IMR-90 (cell line): ENCODE results near the gene UNKL. TPM values are rescaled to one million over a fixed set of nuclear protein-coding genes. Genes with fewer than 3 reads are reported as not detected.

Experiments
- ATAC-seq: fragments of 200-7000 bp; cut with Tn5 transposase; 2 replicates; pipeline ENCODE4 v1.9.1; 2020; ENCODE audit warnings: low read depth, mild to moderate bottlenecking, moderate library complexity
- BruUV-seq: library from RNA; stranded (reverse); fragments of 400-500 nt; replicated peaks from 2 replicates; lab custom pipeline; 2021; lab: Mats Ljungman, UMichigan
- CTCF ChIA-PET: fragments of 300-600 bp; formaldehyde crosslinking; extraction: SDS; loops from one replicate; lab custom pipeline; 2021; ENCODE audit warnings: antibody characterized with exemption; lab: Yijun Ruan, JAX
- POLR2A ChIA-PET: fragments of 300-600 bp; sonication (Branson Sonifier 250); formaldehyde crosslinking; loops from one replicate; lab custom pipeline; 2022; ENCODE audit warnings: antibody characterized with exemption; ENCODE audit not compliant: unreplicated experiment; lab: Charles Lee
- DNase-seq: peaks from one replicate; pipeline ENCODE4 v3.0.0; 2013
- H2AFZ ChIP-seq: replicated peaks from 2 replicates; pipeline ENCODE3; 2013; ENCODE audit warnings: low read length, mild to moderate bottlenecking; ENCODE audit not compliant: poor library complexity
- H2AK5ac ChIP-seq: 2 replicates; pipeline ENCODE4 v1.6.1; 2013; ENCODE audit warnings: low read depth, low read length, inconsistent platforms
- H2AK9ac ChIP-seq: replicated peaks from 2 replicates; pipeline ENCODE3; 2013; ENCODE audit warnings: mild to moderate bottlenecking, low read depth, low read length, moderate library complexity; ENCODE audit not compliant: poor library complexity
- H2BK120ac ChIP-seq: 2 replicates; pipeline ENCODE4 v1.6.1; 2013; ENCODE audit warnings: low read depth, low read length, inconsistent platforms
- H2BK15ac ChIP-seq: 3 replicates; pipeline ENCODE4 v1.6.1; 2013; ENCODE audit warnings: low read depth, low read length, inconsistent platforms
- H2BK20ac ChIP-seq: 2 replicates; pipeline ENCODE4 v1.6.1; 2013; ENCODE audit warnings: low read depth, mild to moderate bottlenecking, inconsistent platforms, low read length, moderate library complexity
- H2BK5ac ChIP-seq: 2 replicates; pipeline ENCODE4 v1.6.1; 2013; ENCODE audit warnings: mild to moderate bottlenecking, low read depth, low read length, inconsistent platforms; ENCODE audit not compliant: poor library complexity, severe bottlenecking
- H3K14ac ChIP-seq: replicated peaks from 2 replicates; pipeline ENCODE4 v1.6.1; 2013; ENCODE audit warnings: low read depth, low read length, inconsistent platforms
- H3K18ac ChIP-seq: 2 replicates; pipeline ENCODE4 v1.6.1; 2013; ENCODE audit warnings: low read depth, low read length, control low read depth
- H3K23ac ChIP-seq: 2 replicates; pipeline ENCODE4 v1.6.1; 2013; ENCODE audit warnings: low read depth, low read length, inconsistent platforms
- H3K27ac ChIP-seq: 2 replicates; pipeline ENCODE4 v1.5.1; 2013; ENCODE audit warnings: mild to moderate bottlenecking, control low read depth, low read length; ENCODE audit not compliant: insufficient read depth
- H3K27me3 ChIP-seq: 2 replicates; pipeline ENCODE4 v1.6.1; 2013; ENCODE audit warnings: low read length; ENCODE audit not compliant: control insufficient read depth, insufficient read depth
- H3K36me3 ChIP-seq: 2 replicates; pipeline ENCODE4 v1.6.1; 2013; ENCODE audit warnings: low read length, mixed read lengths; ENCODE audit not compliant: control insufficient read depth, insufficient read depth
- H3K4ac ChIP-seq: 2 replicates; pipeline ENCODE4 v1.6.1; 2013; ENCODE audit warnings: low read depth, low read length, inconsistent platforms
- H3K4me1 ChIP-seq: 2 replicates; pipeline ENCODE4 v1.6.1; 2013; ENCODE audit warnings: low read length, mixed read lengths; ENCODE audit not compliant: control insufficient read depth, insufficient read depth
- H3K4me2 ChIP-seq: 2 replicates; pipeline ENCODE4 v1.6.1; 2013; ENCODE audit warnings: low read depth, mild to moderate bottlenecking, control low read depth, low read length, moderate library complexity
- H3K4me3 ChIP-seq: 2 replicates; pipeline ENCODE4 v1.5.1; 2013; ENCODE audit warnings: low read depth, mild to moderate bottlenecking, control low read depth, low read length, moderate library complexity; ENCODE audit not compliant: insufficient read depth
- H3K56ac ChIP-seq: 2 replicates; pipeline ENCODE4 v1.6.1; 2013; ENCODE audit warnings: low read length, inconsistent platforms; ENCODE audit not compliant: insufficient read depth; ENCODE audit errors: extremely low read depth
- H3K79me1 ChIP-seq, 2 experiments: 2 replicates each; pipeline ENCODE4 v1.6.1; 2013; ENCODE audit warnings: low read length in 2 of 2, inconsistent platforms in 1 of 2, low read depth in 1 of 2
- H3K9ac ChIP-seq: 2 replicates; pipeline ENCODE4 v1.6.1; 2013; ENCODE audit warnings: low read depth, low read length, control low read depth
- H3K9me1 ChIP-seq: 2 replicates; pipeline ENCODE4 v1.6.1; 2013; ENCODE audit warnings: low read length, inconsistent platforms; ENCODE audit not compliant: insufficient read depth
- H3K9me3 ChIP-seq: 2 replicates; pipeline ENCODE4 v1.6.1; 2013; ENCODE audit warnings: low read length; ENCODE audit not compliant: control insufficient read depth, insufficient read depth
- H4K20me1 ChIP-seq: 2 replicates; pipeline ENCODE4 v1.6.1; 2013; ENCODE audit warnings: low read length, inconsistent platforms; ENCODE audit not compliant: insufficient read depth
- H4K5ac ChIP-seq: 2 replicates; pipeline ENCODE4 v1.6.1; 2013; ENCODE audit warnings: mild to moderate bottlenecking, low read depth, low read length, control low read depth
- H4K8ac ChIP-seq, 2 experiments: 2 replicates each; pipeline ENCODE4 v1.6.1; 2013; ENCODE audit warnings: low read depth in 2 of 2, low read length in 2 of 2, control low read depth in 1 of 2, inconsistent platforms in 1 of 2
- H4K91ac ChIP-seq: 2 replicates; pipeline ENCODE4 v1.6.1; 2013; ENCODE audit warnings: low read depth, low read length, inconsistent platforms; ENCODE audit not compliant: insufficient read depth
- BHLHE40 ChIP-seq: fragments of 150-350 bp; IDR thresholded peaks from 2 replicates; pipeline ENCODE4 v1.6.1; 2016; ENCODE audit warnings: mild to moderate bottlenecking, low read depth, low read length
- CEBPB ChIP-seq: IDR thresholded peaks from 2 replicates; pipeline ENCODE4 v1.6.1; 2012; ENCODE audit warnings: low read depth, low read length, improper control_type of control experiment
- CHD1 ChIP-seq: IDR thresholded peaks from 2 replicates; pipeline ENCODE4 v1.6.1; 2012; ENCODE audit warnings: low read depth, low read length, improper control_type of control experiment
- CTCF ChIP-seq: conservative IDR thresholded peaks from 2 replicates; pipeline ENCODE4 v1.5.1; 2012; ENCODE audit warnings: mild to moderate bottlenecking, low read depth, low read length, improper control_type of control experiment
- ELK1 ChIP-seq: fragments of 150-350 bp; IDR thresholded peaks from 2 replicates; pipeline ENCODE4 v1.6.1; 2016; ENCODE audit warnings: low read depth, mild to moderate bottlenecking, low read length, moderate library complexity, borderline replicate concordance
- FOS ChIP-seq: fragments of 150-350 bp; IDR thresholded peaks from 2 replicates; pipeline ENCODE4 v1.6.1; 2016; ENCODE audit warnings: low read depth, low read length
- MAFK ChIP-seq: IDR thresholded peaks from 2 replicates; pipeline ENCODE4 v1.6.1; 2012; ENCODE audit warnings: low read depth, low read length, improper control_type of control experiment
- MAZ ChIP-seq: IDR thresholded peaks from 2 replicates; pipeline ENCODE4 v1.6.1; 2012; ENCODE audit warnings: low read depth, mild to moderate bottlenecking, low read length, improper control_type of control experiment, moderate library complexity, borderline replicate concordance
- NFE2L2 ChIP-seq: fragments of 150-350 bp; IDR thresholded peaks from 2 replicates; pipeline ENCODE4 v1.6.1; 2016; ENCODE audit warnings: low read depth, mild to moderate bottlenecking, low read length
- POLR2A ChIP-seq: IDR thresholded peaks from 2 replicates; pipeline ENCODE4 v1.6.1; 2012; ENCODE audit warnings: mild to moderate bottlenecking, low read depth, low read length
- RAD21 ChIP-seq: IDR thresholded peaks from 2 replicates; pipeline ENCODE4 v1.6.1; 2012; ENCODE audit warnings: low read length, improper control_type of control experiment
- RCOR1 ChIP-seq: IDR thresholded peaks from 2 replicates; pipeline ENCODE4 v1.6.1; 2012; ENCODE audit warnings: mild to moderate bottlenecking, low read length, improper control_type of control experiment; ENCODE audit not compliant: insufficient replicate concordance
- RFX5 ChIP-seq: IDR thresholded peaks from 2 replicates; pipeline ENCODE4 v1.8.0; 2012; ENCODE audit warnings: low read depth, mild to moderate bottlenecking, low read length, moderate library complexity
- SMC3 ChIP-seq: fragments of 150-350 bp; IDR thresholded peaks from 2 replicates; pipeline ENCODE4 v1.6.1; 2016; ENCODE audit warnings: low read depth, mild to moderate bottlenecking, antibody characterized with exemption, low read length, moderate library complexity
- USF2 ChIP-seq: fragments of 150-350 bp; IDR thresholded peaks from 2 replicates; pipeline ENCODE4 v1.6.1; 2017; ENCODE audit warnings: mild to moderate bottlenecking, antibody characterized with exemption, low read length, low read depth
- WGBS, 2 experiments: methylation state at CpG; one replicate each; pipeline versions ENCODE4 v1.1.5 to v1.1.7; 2013; ENCODE audit warnings: missing lambda C conversion rate in 2 of 2; ENCODE audit not compliant: insufficient read length in 1 of 2; ENCODE audit errors: extremely low coverage in 2 of 2; 5-methylcytosine and 5-hydroxymethylcytosine counted together
- dilution Hi-C: fragments of 300-500 bp; cut with HindIII; formaldehyde crosslinking; loops from one replicate; pipeline ENCODE4 v1.14.3; 2018; ENCODE audit warnings: low sequenced_read_pairs; ENCODE audit not compliant: unreplicated experiment
- in situ Hi-C: fragments of 300-500 bp; cut with MboI; formaldehyde crosslinking; loops from 3 replicates; pipeline ENCODE4 v1.14.3; 2019; ENCODE audit warnings: low sequenced_read_pairs, inconsistent platforms, mixed read lengths
- intact Hi-C: fragments of 100-400 bp; cut with micrococcal nuclease; formaldehyde crosslinking; loops from 2 replicates; pipeline ENCODE4 v1.10.0; 2022
- polyA plus RNA-seq, 3 experiments: library from polyadenylated mRNA; depleted of rRNA; stranded (reverse); fragments of >200 nt; gene quantifications; 2 replicates each; pipeline ENCODE4 v1.2.3, GENCODE V29; 2012; ENCODE audit warnings: low replicate concordance in 1 of 3
- total RNA-seq: library from RNA; depleted of rRNA; stranded (reverse); fragments of >200 nt; gene quantifications from 2 replicates; pipeline ENCODE4 v1.2.3, GENCODE V29; 2012

Gene UNKL
- total and polyA plus RNA-seq, 2 of the 4 experiments (the other 2 are of a cell fraction) = 4.1 to 13.3 TPM

- no peak overlapping the region for H3K4ac ChIP-seq
- no peak overlapping the region for H3K23ac ChIP-seq
- no peaks in the 10 kb centered on the region for H3K27me3 ChIP-seq
- WGBS, 2 experiments = 85% methylated on average over 12 of the region's 24 CpGs; no CpG with 5 or more reads in 1 of the 2 experiments
- TF ChIP-seq RFX5 (no peak), BHLHE40 (no peak), RAD21 (no peak), USF2 (no peak), MAZ (no peak), NFE2L2 (no peak), CHD1 (no peak), CEBPB (no peak), FOS (no peak), ELK1 (no peak), POLR2A (no peak), MAFK (no peak), CTCF (no peak), RCOR1 (no peak), SMC3 (no peak)
- no peak overlapping the region for H3K4me2 ChIP-seq
- ChIA-PET CTCF (no interaction called here), POLR2A (no interaction called here)
- no peak overlapping the region for H2BK5ac ChIP-seq
- H2AK9ac ChIP-seq = no peak overlapping the region
- no peak overlapping the region for H2BK120ac ChIP-seq
- in situ Hi-C loops = no loop called here
- no peak overlapping the region for H3K4me3 ChIP-seq
- no peak overlapping the region for H4K91ac ChIP-seq
- ATAC-seq (no peak), DNase-seq (no peak)
- H2AK5ac ChIP-seq = no peak overlapping the region
- peaks cover 2 to 23% of the 10 kb centered on the region in 2 experiments; a peak in 3 of 4 replicates for H3K79me1 ChIP-seq
- intact Hi-C loops = no loop called here
- no peak overlapping the region for H3K9ac ChIP-seq
- no peak overlapping the region for H4K5ac ChIP-seq
- H3K18ac ChIP-seq = no peak overlapping the region
- H3K4me1 ChIP-seq = no peaks in the 10 kb centered on the region
- H3K56ac ChIP-seq = no peak overlapping the region
- no peaks in the 10 kb centered on the region for H3K9me3 ChIP-seq
- no peak overlapping the region for H3K14ac ChIP-seq
- H2AFZ ChIP-seq = peak overlapping the region; percentile 21
- H3K36me3 ChIP-seq = peaks cover 56% of the 10 kb centered on the region
- H2BK20ac ChIP-seq = no peak overlapping the region
- H4K20me1 ChIP-seq = peaks cover 7% of the 10 kb centered on the region; the same call in 1 of the 2 replicates
- H3K27ac ChIP-seq = no peak overlapping the region
- H2BK15ac ChIP-seq = no peak overlapping the region
- dilution Hi-C loops = no loop called here
- no peaks in the 10 kb centered on the region for H3K9me1 ChIP-seq
- BruUV-seq = no TSS peak
- H4K8ac ChIP-seq = no peak overlapping the region
Observed at GRCh38 chr16:1366712-1367299, 47.7 kb downstream of the UNKL start.
